GM12872 (cell line): ENCODE data around the gene SUN5.

Source experiments
- CTCF ChIP-seq: IDR thresholded peaks from 3 replicates; pipeline ENCODE4 v1.5.1; 2011; ENCODE audit warnings: low read depth, mild to moderate bottlenecking, low read length, moderate library complexity; ENCODE audit not compliant: insufficient read depth

Gene SUN5

GRCh38 chr20:32963176-32963575 is 41.1 kb downstream of the SUN5 start:
- TF ChIP-seq CTCF = no peak

- TF ChIP-seq CTCF = no peak
These were observed 42.2 kb downstream of the SUN5 start for GRCh38 chr20:32962053-32962452.

- no peak for TF ChIP-seq CTCF
These were observed 43.1 kb downstream of the SUN5 start for GRCh38 chr20:32960849-32961731.

GRCh38 chr20:32960222-32960518 is 44.1 kb downstream of the SUN5 start:
- TF ChIP-seq CTCF = no peak

GRCh38 chr20:32959351-32960221 is 44.6 kb downstream of the SUN5 start:
- no peak for TF ChIP-seq CTCF

- TF ChIP-seq CTCF = no peak
These were observed 45.7 kb downstream of the SUN5 start for GRCh38 chr20:32958574-32958973.

- TF ChIP-seq CTCF = no peak
These were observed 46.8 kb downstream of the SUN5 start for GRCh38 chr20:32957459-32957858.
